ENCODE data around the gene FMOD.

GRCh38 chr1:203390298-203390697, 39.4 kb upstream of the FMOD start:
- TF ChIP-seq, protein P1, sequence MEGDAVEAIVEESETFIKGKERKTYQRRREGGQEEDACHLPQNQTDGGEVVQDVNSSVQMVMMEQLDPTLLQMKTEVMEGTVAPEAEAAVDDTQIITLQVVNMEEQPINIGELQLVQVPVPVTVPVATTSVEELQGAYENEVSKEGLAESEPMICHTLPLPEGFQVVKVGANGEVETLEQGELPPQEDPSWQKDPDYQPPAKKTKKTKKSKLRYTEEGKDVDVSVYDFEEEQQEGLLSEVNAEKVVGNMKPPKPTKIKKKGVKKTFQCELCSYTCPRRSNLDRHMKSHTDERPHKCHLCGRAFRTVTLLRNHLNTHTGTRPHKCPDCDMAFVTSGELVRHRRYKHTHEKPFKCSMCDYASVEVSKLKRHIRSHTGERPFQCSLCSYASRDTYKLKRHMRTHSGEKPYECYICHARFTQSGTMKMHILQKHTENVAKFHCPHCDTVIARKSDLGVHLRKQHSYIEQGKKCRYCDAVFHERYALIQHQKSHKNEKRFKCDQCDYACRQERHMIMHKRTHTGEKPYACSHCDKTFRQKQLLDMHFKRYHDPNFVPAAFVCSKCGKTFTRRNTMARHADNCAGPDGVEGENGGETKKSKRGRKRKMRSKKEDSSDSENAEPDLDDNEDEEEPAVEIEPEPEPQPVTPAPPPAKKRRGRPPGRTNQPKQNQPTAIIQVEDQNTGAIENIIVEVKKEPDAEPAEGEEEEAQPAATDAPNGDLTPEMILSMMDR (conservative IDR thresholded peaks at IDR 0.05; ENCODE audit: low read length) = no peak
- no peak for TF ChIP-seq EZH2phosphoT487 (IDR thresholded peaks at IDR 0.05; ENCODE audit: borderline replicate concordance, low read depth, low read length)

Data from OCI-LY7 (cell line).